ENCODE measurements around the gene MTLN. TPM values are rescaled to one million over a fixed set of nuclear protein-coding genes. Genes with fewer than 3 reads are reported as not detected.
"Not testable (repeated sequence)": the region's sequence is repeated elsewhere in the genome, so short reads cannot be mapped to it uniquely, and the experiment has no call there.

MTLN gene, protein sequence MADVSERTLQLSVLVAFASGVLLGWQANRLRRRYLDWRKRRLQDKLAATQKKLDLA
- 10 to 100 TPM; 49.3 to 51.1 TPM for total RNA-seq

DNA sequence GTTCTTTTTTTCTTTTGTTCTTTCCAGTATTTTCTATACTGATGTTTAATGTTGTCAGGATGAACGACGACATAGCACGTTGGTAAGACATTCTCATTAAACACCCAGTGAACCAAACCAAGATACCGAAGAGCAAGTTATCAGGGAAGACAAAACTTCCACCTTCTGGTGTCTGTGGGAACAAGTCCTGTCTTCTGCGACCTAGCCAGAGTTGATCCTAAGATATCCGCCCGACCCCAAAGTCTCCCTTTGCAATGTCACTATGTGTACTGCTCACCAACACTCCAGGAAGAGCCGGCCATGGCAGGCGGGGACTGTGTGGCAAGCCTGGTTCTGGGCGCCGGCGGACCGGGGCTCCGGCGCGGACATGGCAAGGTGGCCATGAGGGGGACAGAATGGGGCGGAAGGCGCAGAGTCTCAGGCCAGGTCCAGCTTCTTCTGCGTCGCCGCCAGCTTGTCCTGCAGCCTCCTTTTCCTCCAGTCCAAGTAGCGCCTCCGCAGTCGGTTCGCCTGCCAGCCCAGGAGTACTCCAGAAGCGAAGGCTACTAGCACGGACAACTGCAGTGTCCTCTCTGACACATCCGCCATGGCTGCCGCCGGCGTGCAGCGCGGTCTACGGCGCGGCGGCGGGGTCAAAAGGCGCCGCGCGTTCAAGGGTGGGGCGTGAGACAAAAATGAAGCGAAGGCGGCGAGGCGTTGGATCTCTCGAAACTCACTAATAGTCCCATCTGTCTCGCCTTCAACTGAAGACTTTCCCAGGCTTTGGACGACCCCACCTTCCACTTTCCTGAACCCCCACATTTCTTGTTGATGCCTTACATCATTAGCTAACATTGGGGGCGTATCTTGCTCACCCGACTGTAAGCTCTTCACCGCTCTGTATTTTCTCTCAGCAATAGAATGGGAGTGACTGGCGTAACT is at the start of gene MTLN:
Gene MTLN (minus strand): TSS at position 610 of the 921 bp plus-strand sequence. CDS start 22 bp downstream, at position 588.
- H3K27me3 Mint-ChIP-seq = peaks cover 20% of the 10 kb centered on the region
- peak; percentile 90 for ATAC-seq (ENCODE audit: low read depth)
- peak within 1 kb of the TSS; percentile 91 for H3K27ac Mint-ChIP-seq
- peaks cover 11% of the 10 kb centered on the region for H3K4me1 Mint-ChIP-seq
- H3K9me3 Mint-ChIP-seq = peaks cover 4% of the 10 kb centered on the region
- peak; percentile 89 for DNase-seq
- H3K4me3 Mint-ChIP-seq = peak within 1 kb of the TSS; percentile 91
- POLR2A ChIA-PET = interaction anchor here (0.7 kb wide), 1 partner anchor 10 kb away, joined by 3 read pairs; no protein-coding TSS in a partner anchor
- peaks cover 17% of the 10 kb centered on the region for H3K36me3 Mint-ChIP-seq

DNA sequence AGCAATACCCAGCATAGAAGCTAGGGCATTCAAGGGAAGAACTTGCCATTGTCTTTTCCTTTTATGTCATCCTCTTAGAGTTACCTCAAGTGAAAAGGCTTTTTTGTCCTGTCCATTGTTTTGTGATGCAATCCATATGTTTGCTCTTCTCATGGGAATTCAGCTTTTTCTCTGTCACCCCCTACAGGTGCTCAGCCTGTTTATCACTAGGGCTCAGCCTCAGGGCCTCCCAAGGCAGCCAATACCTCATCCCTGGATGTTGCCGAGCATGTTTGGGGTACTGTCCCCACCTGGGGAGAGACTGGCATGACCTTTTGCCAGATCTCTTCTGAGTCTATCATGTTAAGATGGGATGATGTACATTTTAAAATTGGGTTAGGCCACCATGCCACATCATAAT is 49.6 kb upstream of the MTLN start:
- POLR2A ChIA-PET; H3K27ac Mint-ChIP-seq; H3K36me3 Mint-ChIP-seq; H3K9me3 Mint-ChIP-seq; H3K4me3 Mint-ChIP-seq; H3K4me1 Mint-ChIP-seq; DNase-seq; H3K27me3 Mint-ChIP-seq; ATAC-seq (ENCODE audit: low read depth): not testable (repeated sequence)

DNA sequence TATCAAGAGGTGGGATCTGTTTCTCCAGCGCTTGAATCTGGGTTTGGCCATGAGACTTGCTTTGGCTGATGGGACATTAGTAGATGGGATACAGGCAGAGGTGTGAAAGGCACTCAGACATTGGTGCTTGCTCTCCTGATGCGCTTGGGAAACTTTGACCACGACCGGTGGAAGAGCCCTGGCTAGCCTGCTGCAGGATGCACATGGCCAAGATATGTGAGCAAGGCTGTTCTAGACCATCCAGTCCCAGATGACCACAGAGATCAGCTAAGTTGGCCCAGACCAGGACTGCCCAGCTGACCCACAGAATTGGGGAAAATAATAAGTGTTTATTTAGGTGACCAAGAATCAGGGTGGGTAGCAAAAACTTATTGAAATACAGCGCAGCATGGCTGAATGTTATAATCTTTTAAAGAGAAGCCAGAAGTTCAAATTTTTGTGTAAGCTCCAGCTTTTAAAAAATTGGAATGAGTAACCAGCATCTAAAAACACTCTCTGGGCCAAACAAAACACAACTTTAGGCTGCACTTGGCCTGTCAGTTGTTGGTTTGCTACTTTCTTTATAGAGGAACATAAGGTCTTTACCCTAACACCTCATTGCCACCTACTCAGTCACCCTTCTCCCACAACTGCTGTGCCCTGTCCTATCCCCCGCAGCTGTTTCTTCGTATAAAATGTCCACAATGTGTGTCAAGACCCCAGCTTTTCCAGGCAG is 35.9 kb upstream of the MTLN start:
- H3K4me1 Mint-ChIP-seq; DNase-seq; H3K36me3 Mint-ChIP-seq; H3K4me3 Mint-ChIP-seq; H3K9me3 Mint-ChIP-seq; ATAC-seq (ENCODE audit: low read depth); H3K27me3 Mint-ChIP-seq; H3K27ac Mint-ChIP-seq; POLR2A ChIA-PET: not testable (repeated sequence)

DNA sequence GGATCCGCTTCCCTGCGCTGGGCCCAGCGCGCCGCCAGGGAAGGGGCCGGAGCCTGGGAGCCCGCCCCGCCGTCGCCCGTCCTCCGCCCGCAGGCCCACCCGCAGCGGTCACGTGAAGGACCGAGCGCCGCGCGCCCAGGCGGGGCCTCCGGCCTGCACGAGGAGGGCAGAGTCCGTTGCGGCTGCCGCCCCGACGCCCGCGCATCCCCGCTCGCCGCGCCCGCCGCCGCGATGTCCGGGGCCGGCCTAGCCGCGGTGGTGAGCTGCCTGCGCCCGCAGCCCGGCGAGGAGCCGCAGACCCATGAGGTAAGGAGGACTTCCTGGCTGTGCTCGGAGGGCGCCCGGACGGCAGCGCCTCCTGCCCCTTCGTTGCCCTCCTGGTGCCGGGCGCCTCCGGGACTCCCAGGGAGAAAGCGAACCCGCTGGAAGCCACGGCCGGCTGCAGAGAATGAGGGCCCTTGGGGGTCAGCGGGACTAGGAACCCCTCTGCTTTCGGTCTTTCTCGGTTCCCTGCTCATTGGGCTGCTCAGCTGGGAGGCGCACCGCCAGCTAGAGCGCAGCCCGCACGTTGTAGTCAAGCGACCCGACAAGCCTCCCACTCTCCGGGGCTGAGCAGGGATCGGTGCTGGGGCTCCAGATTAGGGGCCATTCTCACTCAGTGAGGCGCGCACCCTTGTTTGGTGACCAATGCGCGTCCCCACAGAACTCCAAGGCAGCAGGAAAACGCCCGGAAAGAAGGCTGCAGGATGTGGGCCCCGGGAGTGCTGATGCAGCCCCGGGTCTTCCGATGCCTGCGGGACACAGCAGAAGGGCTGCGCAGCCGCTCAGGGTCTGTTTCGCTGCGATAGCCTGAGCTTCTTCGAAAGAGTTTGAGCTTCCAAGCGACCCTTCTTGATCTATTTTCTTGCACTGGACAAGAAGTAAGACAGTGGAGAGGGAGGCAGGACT is 33.4 kb upstream of the MTLN start:
- H3K9me3 Mint-ChIP-seq, H3K27me3 Mint-ChIP-seq, H3K27ac Mint-ChIP-seq, H3K36me3 Mint-ChIP-seq, DNase-seq, H3K4me1 Mint-ChIP-seq, POLR2A ChIA-PET, H3K4me3 Mint-ChIP-seq: not testable (repeated sequence)
- ATAC-seq (ENCODE audit: low read depth) = peak; percentile 33

DNA sequence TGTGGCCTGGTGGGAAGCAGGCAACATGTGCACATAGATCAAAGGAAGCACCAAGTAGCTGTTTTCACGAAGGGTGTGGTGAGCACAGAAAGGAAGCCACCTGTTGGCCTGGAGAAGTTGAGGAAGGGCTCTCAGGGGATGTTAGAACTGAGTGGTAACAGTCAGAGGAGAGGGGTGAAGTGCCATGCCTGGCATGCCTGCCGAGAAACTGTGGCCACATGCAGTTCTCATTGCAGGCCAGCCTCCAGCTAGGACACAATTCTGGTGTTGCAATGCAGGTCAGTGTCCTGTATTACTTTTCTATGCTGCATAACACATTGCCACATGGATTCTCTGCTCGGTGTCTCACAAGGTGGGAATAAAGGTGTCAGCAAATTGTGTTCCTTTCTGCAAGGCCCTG is 30.9 kb upstream of the MTLN start:
- H3K9me3 Mint-ChIP-seq; POLR2A ChIA-PET; H3K27me3 Mint-ChIP-seq; H3K27ac Mint-ChIP-seq; H3K36me3 Mint-ChIP-seq; H3K4me3 Mint-ChIP-seq; H3K4me1 Mint-ChIP-seq; DNase-seq; ATAC-seq (ENCODE audit: low read depth): not testable (repeated sequence)

DNA sequence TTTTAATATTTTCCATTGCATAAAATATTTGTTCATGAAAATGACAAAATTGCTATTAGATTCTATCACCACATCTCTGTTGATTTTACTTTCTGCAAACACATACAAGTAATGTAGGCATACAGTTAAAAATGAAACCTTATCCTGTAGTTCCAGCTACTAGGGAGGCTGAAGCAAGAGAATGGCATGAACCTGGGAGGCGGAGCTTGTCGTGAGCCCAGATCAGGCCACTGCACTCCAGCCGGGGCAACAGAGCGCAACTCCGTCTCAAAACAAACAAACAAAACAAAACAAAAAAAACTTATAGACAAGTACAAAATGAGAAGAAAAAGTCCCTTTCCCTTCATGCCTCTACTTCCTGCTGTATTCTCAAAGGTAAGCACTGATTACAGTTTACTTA is 22.2 kb upstream of the MTLN start:
- H3K27me3 Mint-ChIP-seq; DNase-seq; H3K4me3 Mint-ChIP-seq; H3K36me3 Mint-ChIP-seq; POLR2A ChIA-PET; H3K9me3 Mint-ChIP-seq; H3K27ac Mint-ChIP-seq; H3K4me1 Mint-ChIP-seq; ATAC-seq (ENCODE audit: low read depth): not testable (repeated sequence)

DNA sequence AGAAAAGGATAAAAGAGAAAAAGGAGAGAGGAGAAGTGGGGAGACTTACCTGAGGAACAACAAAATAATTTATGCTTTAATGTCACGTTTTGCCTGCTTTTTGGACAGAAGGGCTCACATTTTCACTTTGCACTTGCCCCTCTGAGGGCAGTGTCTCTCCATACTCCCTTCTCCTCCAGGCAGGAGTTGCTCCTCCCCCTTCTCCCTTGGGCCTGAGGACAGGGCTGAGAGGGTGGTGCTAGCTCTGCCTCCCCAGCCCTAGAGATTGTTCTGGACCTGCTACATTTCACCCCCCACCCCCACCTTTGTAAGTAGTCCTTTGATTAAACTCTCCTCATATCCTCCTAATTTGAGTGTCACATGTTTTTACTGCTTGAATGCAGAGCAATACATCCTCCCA is 17.5 kb upstream of the MTLN start:
- ATAC-seq (ENCODE audit: low read depth); H3K4me1 Mint-ChIP-seq; H3K27ac Mint-ChIP-seq; POLR2A ChIA-PET; DNase-seq; H3K9me3 Mint-ChIP-seq; H3K4me3 Mint-ChIP-seq; H3K36me3 Mint-ChIP-seq: not testable (repeated sequence)
- H3K27me3 Mint-ChIP-seq = peaks cover 21% of the 10 kb centered on the region

DNA sequence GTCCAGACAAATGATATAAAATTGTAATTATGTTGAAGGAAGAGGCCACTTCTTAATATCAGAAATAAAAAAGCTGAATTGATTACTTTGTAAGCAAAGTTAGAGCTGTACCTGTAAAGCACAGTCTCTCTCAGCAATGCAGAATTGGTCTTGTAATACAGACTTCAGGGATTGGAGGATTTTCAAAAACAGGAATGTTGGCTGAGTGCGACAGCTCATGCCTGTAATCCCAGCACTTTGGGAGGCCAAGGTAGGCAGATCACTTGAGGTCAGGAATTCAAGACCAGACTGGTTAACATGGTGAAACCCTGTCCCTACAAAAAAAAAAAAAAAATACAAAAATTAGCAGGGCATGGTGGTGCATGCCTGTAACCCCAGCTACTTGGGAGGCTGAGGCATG is 10.3 kb upstream of the MTLN start:
- peaks cover 43% of the 10 kb centered on the region for H3K27me3 Mint-ChIP-seq
- H3K4me3 Mint-ChIP-seq; H3K36me3 Mint-ChIP-seq; H3K9me3 Mint-ChIP-seq; H3K27ac Mint-ChIP-seq; ATAC-seq (ENCODE audit: low read depth); H3K4me1 Mint-ChIP-seq; DNase-seq: not testable (repeated sequence)
- POLR2A ChIA-PET = interaction anchor here (1.2 kb wide), 1 partner anchor 10 kb away, joined by 3 read pairs; no protein-coding TSS in a partner anchor

DNA sequence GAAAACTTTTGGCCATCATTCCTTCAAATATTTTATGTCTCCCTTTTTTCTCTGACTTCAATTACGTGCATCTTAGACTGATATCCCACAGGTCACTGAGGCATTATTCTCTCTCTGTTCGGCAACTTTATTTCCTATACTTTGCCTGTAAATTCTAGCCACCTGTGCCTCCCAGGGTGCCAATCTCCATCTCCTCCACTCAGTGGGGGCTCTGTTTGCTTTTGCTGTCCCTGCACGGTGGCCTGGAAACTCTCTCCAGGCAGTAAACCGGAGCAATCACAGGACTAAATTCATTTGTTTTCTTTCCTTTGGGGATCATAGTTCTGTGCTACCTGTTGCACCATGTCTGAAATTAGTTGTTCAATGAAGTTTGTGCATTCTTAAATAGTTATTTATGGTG is 9.6 kb upstream of the MTLN start:
- Mint-ChIP-seq H3K36me3 (no peaks in the 10 kb centered on the region), H3K27ac (no peak overlapping the region), H3K4me3 (no peak overlapping the region), H3K4me1 (no peaks in the 10 kb centered on the region), H3K9me3 (no peaks in the 10 kb centered on the region), H3K27me3 (peaks cover 36% of the 10 kb centered on the region)
- ATAC-seq (ENCODE audit: low read depth) (no peak), DNase-seq (no peak)
- POLR2A ChIA-PET = interaction anchor here (1.2 kb wide), 1 partner anchor 9 kb away, joined by 3 read pairs; no protein-coding TSS in a partner anchor

DNA sequence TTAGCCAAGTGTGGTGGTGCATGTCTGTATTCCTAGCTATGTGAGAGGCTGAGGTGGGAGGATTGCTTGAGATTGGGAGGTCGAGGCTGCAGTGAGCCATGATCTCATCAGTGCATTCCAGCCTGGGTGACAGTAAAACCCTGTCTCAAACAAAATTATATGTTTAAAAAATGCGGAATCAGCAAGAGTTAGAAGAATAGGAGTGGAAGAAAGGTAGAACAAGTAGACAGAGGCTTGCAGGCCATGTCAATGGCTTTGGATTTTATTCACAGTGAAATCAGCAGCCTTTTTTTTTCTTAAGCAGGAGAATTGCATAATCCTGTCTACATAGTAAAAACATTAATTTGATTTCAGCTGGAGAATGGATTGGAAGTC is 7.8 kb upstream of the MTLN start:
- Mint-ChIP-seq H3K9me3 (no peaks in the 10 kb centered on the region), H3K27me3 (peaks cover 42% of the 10 kb centered on the region), H3K4me1 (no peaks in the 10 kb centered on the region), H3K27ac (no peak overlapping the region), H3K4me3 (no peak overlapping the region), H3K36me3 (no peaks in the 10 kb centered on the region)
- DNase-seq (no peak), ATAC-seq (ENCODE audit: low read depth) (no peak)
- POLR2A ChIA-PET = no interaction called here

DNA sequence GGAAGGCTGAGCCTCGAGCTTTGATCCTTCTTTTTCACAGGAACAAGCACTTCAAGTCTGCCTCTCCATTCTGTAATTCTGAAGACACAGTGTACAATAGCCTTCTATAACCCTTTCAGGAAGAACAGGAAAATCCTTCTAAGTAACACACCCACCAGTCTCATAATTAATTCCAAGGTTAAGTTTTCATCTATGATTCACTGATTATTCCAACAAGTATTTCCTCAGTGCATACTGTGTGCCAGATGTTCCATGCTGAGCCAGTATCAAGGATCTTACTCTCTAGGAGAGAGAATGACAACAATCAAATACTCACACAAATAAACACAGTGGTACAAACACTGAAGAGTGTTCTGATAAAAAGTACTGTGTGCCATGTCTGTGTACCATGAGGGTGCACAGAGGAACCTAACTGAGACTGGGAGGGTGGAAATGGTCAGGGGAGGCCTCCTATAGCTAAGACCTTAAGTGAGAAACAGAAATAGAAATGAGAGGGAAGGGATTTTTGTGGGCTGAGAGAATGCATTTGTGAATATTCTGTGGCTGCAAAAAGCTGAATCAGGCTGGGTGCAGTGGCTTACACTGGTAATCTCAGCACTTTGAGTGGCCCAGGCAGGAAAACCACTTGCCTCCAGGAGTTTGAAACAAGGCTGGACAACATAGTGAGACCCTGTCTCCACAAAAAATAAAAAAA is 7.3 kb upstream of the MTLN start:
- H3K4me3 Mint-ChIP-seq = no peak overlapping the region
- H3K4me1 Mint-ChIP-seq = no peaks in the 10 kb centered on the region
- POLR2A ChIA-PET = no interaction called here
- H3K36me3 Mint-ChIP-seq = no peaks in the 10 kb centered on the region
- no peak for DNase-seq
- peaks cover 46% of the 10 kb centered on the region for H3K27me3 Mint-ChIP-seq
- H3K27ac Mint-ChIP-seq = no peak overlapping the region
- ATAC-seq (ENCODE audit: low read depth) = no peak
- peaks cover 2% of the 10 kb centered on the region for H3K9me3 Mint-ChIP-seq

DNA sequence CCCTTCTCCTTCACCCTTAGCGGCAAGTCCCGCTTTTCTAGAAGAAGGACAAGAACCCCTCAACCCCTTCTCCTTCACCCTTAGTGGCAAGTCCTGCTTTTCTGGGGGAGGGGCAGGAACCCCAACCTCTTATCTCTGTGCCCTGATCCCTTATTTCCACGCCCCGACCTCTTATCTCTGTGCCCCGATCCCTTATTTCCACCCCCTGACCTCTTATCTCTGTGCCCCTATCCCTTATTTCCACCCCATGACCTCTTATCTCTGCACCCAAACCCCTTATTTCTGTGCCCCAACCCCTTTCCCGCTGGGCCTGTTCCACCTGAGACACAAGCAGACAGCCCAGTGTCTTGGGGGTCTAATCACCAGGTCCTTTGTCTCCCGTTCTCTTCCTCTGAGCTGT is 6.5 kb upstream of the MTLN start:
- H3K27ac Mint-ChIP-seq; DNase-seq; ATAC-seq (ENCODE audit: low read depth); H3K9me3 Mint-ChIP-seq; H3K4me1 Mint-ChIP-seq; H3K4me3 Mint-ChIP-seq; POLR2A ChIA-PET; H3K36me3 Mint-ChIP-seq: not testable (repeated sequence)
- H3K27me3 Mint-ChIP-seq = peaks cover 43% of the 10 kb centered on the region
